HepG2 (cell line): ENCODE data around the gene NRAS. TPM values are rescaled to one million over a fixed set of nuclear protein-coding genes. Genes with fewer than 3 reads are reported as not detected.

ENCODE experiments used
- ATAC-seq: fragments of 200-7000 bp; cut with Tn5 transposase; 3 replicates; pipeline ENCODE4 v1.9.1; 2020; ENCODE audit warnings: mild to moderate bottlenecking, moderate library complexity
- BruUV-seq: library from RNA; stranded (reverse); fragments of 400-500 nt; replicated peaks from 2 replicates; lab custom pipeline; 2021; lab: Mats Ljungman, UMichigan
- CTCF ChIA-PET: fragments of 300-600 bp; formaldehyde crosslinking; extraction: SDS; loops from one replicate; lab custom pipeline; 2021; ENCODE audit warnings: low total read pairs, inconsistent platforms, low intra/inter-chr PET ratio; lab: Yijun Ruan, JAX
- POLR2A ChIA-PET: fragments of 350-600 bp; sonication (Branson Sonifier 250); formaldehyde crosslinking; loops from one replicate; lab custom pipeline; 2020; ENCODE audit warnings: antibody characterized with exemption, inconsistent platforms; lab: Yijun Ruan, JAX
- DNase-seq: peaks from one replicate; pipeline ENCODE4 v3.0.0-alpha.2; 2015; ENCODE audit warnings: low spot score
- FAIRE-seq: peaks from 3 replicates; lab custom pipeline; 2011; peaks lifted over from hg19 to GRCh38; lab: Jason Lieb, UNC
- H2AFZ ChIP-seq: one replicate; pipeline ENCODE4 v1.6.1; 2011; ENCODE audit warnings: low read length, inconsistent platforms
- H3K27ac ChIP-seq: fragments of 300-600 bp; 3 replicates; pipeline ENCODE4 v1.8.0; 2011; ENCODE audit warnings: mixed run types, mild to moderate bottlenecking, mixed read lengths, low read length, inconsistent platforms; ENCODE audit not compliant: insufficient read depth; ENCODE audit errors: extremely low read length
- H3K27me3 ChIP-seq, 2 experiments: fragments of 200-600 bp in 1 of 2; 2 replicates in 1 of 2; 3 replicates in 1 of 2; pipeline versions ENCODE4 v1.6.0 to v1.8.0; 2011; ENCODE audit warnings: low read length in 2 of 2, mild to moderate bottlenecking in 2 of 2, moderate library complexity in 2 of 2, inconsistent platforms in 1 of 2; ENCODE audit not compliant: insufficient read depth in 2 of 2, control insufficient read depth in 1 of 2
- H3K36me3 ChIP-seq, 2 experiments: fragments of 200-600 bp in 1 of 2; replicated peaks in 1 of 2; 2 replicates in 1 of 2; 3 replicates in 1 of 2; pipeline versions ENCODE4 v1.5.1 to v1.8.0; 2011; ENCODE audit warnings: low read length in 2 of 2, inconsistent platforms in 1 of 2; ENCODE audit not compliant: insufficient read depth in 2 of 2, control insufficient read depth in 1 of 2
- H3K4me1 ChIP-seq: 2 replicates; pipeline ENCODE4 v1.5.1; 2012; ENCODE audit warnings: low read length, inconsistent platforms; ENCODE audit not compliant: insufficient read depth
- H3K4me2 ChIP-seq: 2 replicates; pipeline ENCODE4 v1.6.0; 2011; ENCODE audit warnings: low read depth, low read length, inconsistent platforms
- H3K4me3 ChIP-seq, 3 experiments: fragments of 200-600 bp in 1 of 3; sonication (generic), shearing (Covaris generic) in 1 of 3; replicated peaks in 1 of 3; 2 replicates each; pipeline ENCODE4 v1.5.1; 2011 to 2016; ENCODE audit warnings: low read length in 3 of 3, inconsistent platforms in 2 of 3, low read depth in 2 of 3, mild to moderate bottlenecking in 2 of 3, control low read depth in 1 of 3, mixed read lengths in 1 of 3; ENCODE audit not compliant: insufficient read depth in 1 of 3
- H3K79me2 ChIP-seq: one replicate; pipeline ENCODE4 v1.6.1; 2011; ENCODE audit warnings: low read length, inconsistent platforms; ENCODE audit not compliant: insufficient read depth
- H3K9ac ChIP-seq: 2 replicates; pipeline ENCODE4 v1.6.0; 2011; ENCODE audit warnings: mild to moderate bottlenecking, low read depth, low read length, inconsistent platforms; ENCODE audit not compliant: insufficient read depth
- H3K9me3 ChIP-seq: 2 replicates; pipeline ENCODE4 v1.5.1; 2012; ENCODE audit warnings: mild to moderate bottlenecking, low read length
- H4K20me1 ChIP-seq: 2 replicates; pipeline ENCODE4 v1.6.0; 2011; ENCODE audit warnings: inconsistent platforms, mild to moderate bottlenecking, low read length, moderate library complexity; ENCODE audit not compliant: insufficient read depth
- AGO1 ChIP-seq: fragments of 200-400 bp; formaldehyde crosslinking; IDR thresholded peaks from 2 replicates; pipeline ENCODE4 v1.6.1; 2017; ENCODE audit warnings: mild to moderate bottlenecking, low read depth, low read length, moderate library complexity; ENCODE audit not compliant: poor library complexity, severe bottlenecking
- BHLHE40 ChIP-seq: IDR thresholded peaks from 2 replicates; pipeline ENCODE4 v1.6.1; 2011; ENCODE audit warnings: low read length, improper control_type of control experiment
- CSRNP1 ChIP-seq: sonication (generic); formaldehyde crosslinking; IDR thresholded peaks from 2 replicates; pipeline ENCODE4 v1.8.1; 2023; ENCODE audit warnings: mild to moderate bottlenecking, missing genetic modification reagents
- DNMT1 ChIP-seq: sonication (generic); formaldehyde crosslinking; IDR thresholded peaks from 2 replicates; pipeline ENCODE4 v1.5.1; 2020; ENCODE audit warnings: mild to moderate bottlenecking, missing genetic modification reagents
- HBP1 ChIP-seq: IDR thresholded peaks from 2 replicates; pipeline ENCODE4 v1.6.1; 2016; ENCODE audit warnings: low read depth, control low read depth
- IRF9 ChIP-seq: sonication (generic); formaldehyde crosslinking; IDR thresholded peaks from 2 replicates; pipeline ENCODE4 v1.8.0; 2022; ENCODE audit warnings: missing genetic modification reagents, mild to moderate bottlenecking, borderline replicate concordance
- KLF9 ChIP-seq: IDR thresholded peaks from 2 replicates; pipeline ENCODE4 v1.6.1; 2016; ENCODE audit warnings: low read depth
- MNT ChIP-seq: fragments of 450-650 bp; IDR thresholded peaks from 2 replicates; pipeline ENCODE4 v1.6.1; 2016
- NCOA5 ChIP-seq: sonication (generic); formaldehyde crosslinking; IDR thresholded peaks from 2 replicates; pipeline ENCODE4 v1.4.0; 2020; ENCODE audit warnings: missing genetic modification reagents
- RXRB ChIP-seq: IDR thresholded peaks from 2 replicates; pipeline ENCODE4 v1.6.1; 2016; ENCODE audit warnings: borderline replicate concordance, missing genetic modification reagents, missing compliant biosample characterization
- STAG1 ChIP-seq: sonication (generic); formaldehyde crosslinking; IDR thresholded peaks from 2 replicates; pipeline ENCODE4 v1.4.0; 2020; ENCODE audit warnings: missing genetic modification reagents
- ZBTB8A ChIP-seq: sonication (generic); formaldehyde crosslinking; IDR thresholded peaks from 2 replicates; pipeline ENCODE4 v1.4.0; 2020; ENCODE audit warnings: mild to moderate bottlenecking, low read depth, missing genetic modification reagents, borderline replicate concordance
- ZNF34 ChIP-seq: sonication (generic); formaldehyde crosslinking; IDR thresholded peaks from 2 replicates; pipeline ENCODE4 v1.4.0; 2020; ENCODE audit warnings: mild to moderate bottlenecking, missing genetic modification reagents, borderline replicate concordance
- ZNF367 ChIP-seq: sonication (generic); formaldehyde crosslinking; IDR thresholded peaks from 2 replicates; pipeline ENCODE4 v1.4.0; 2020; ENCODE audit warnings: missing genetic modification reagents, borderline replicate concordance
- ZNF691 ChIP-seq: sonication (generic); formaldehyde crosslinking; IDR thresholded peaks from 2 replicates; pipeline ENCODE4 v1.4.0; 2020; ENCODE audit warnings: missing genetic modification reagents, low read depth, mild to moderate bottlenecking, borderline replicate concordance
- ZNF710 ChIP-seq: sonication (generic); formaldehyde crosslinking; IDR thresholded peaks from 2 replicates; pipeline ENCODE4 v1.5.0; 2020; ENCODE audit warnings: mild to moderate bottlenecking, missing genetic modification reagents, borderline replicate concordance
- ZSCAN31 ChIP-seq: sonication (generic); formaldehyde crosslinking; IDR thresholded peaks from 2 replicates; pipeline ENCODE4 v1.5.0; 2020; ENCODE audit warnings: low read depth, mild to moderate bottlenecking, missing genetic modification reagents
- WGBS: methylation state at CpG from one replicate; pipeline ENCODE4 v1.1.6; 2017; ENCODE audit warnings: low lambda C conversion rate; 5-methylcytosine and 5-hydroxymethylcytosine counted together
- in situ Hi-C: cut with HindIII; loops from 2 replicates; pipeline ENCODE4 v1.10.0; 2017; ENCODE audit warnings: low pct_unique_long_range_greater_than_20kb; ENCODE audit not compliant: extremely low pct_ligation_motif_present
- intact Hi-C: fragments of 100-400 bp; cut with micrococcal nuclease; formaldehyde crosslinking; loops from one replicate; pipeline ENCODE4 v1.10.0; 2022; ENCODE audit not compliant: unreplicated experiment
- polyA plus RNA-seq, 8 experiments: library from polyadenylated mRNA; depleted of rRNA in 3 of 8; stranded (reverse) in 7 of 8; unstranded in 1 of 8; fragments of >200 nt; fragmentation: Illumina TruSeq in 4 of 8; extraction: Trizol in 4 of 8; gene quantifications; 2 replicates each; pipeline versions ENCODE4 v1.2.1 to v1.2.3, GENCODE V29; 2011 to 2016; ENCODE audit warnings: low read depth in 4 of 8, missing spikeins in 1 of 8, mixed read lengths in 1 of 8; ENCODE audit not compliant: insufficient read depth in 1 of 8
- total RNA-seq, 5 experiments: library from RNA; depleted of rRNA; stranded (reverse); fragments of >200 nt; fragmentation: Illumina TruSeq; extraction: Trizol; gene quantifications; 2 replicates each; pipeline ENCODE4 v1.2.3, GENCODE V29; 2016; ENCODE audit warnings: low read depth in 1 of 5

NRAS gene
- total and polyA plus RNA-seq, 2 of the 13 experiments (the other 11 are each of a cell fraction or from before 2014, with no cell fraction given): 38.6 to 58.8 TPM

- DNase-seq (no peak), ATAC-seq (no peak), FAIRE-seq (no peak)
- Histone ChIP-seq H2AFZ (no peak overlapping the region), H3K9me3 (no peaks in the 10 kb centered on the region), H3K79me2 (no peaks in the 10 kb centered on the region), H3K4me1 (peaks cover 17% of the 10 kb centered on the region), H3K4me3 (no peak overlapping the region), H3K4me2 (no peak overlapping the region), H3K27me3 (peaks cover 0 to 19% of the 10 kb centered on the region in 2 experiments; a peak in 1 of 5 replicates), H4K20me1 (no peaks in the 10 kb centered on the region), H3K36me3 (no peaks in the 10 kb centered on the region), H3K9ac (no peak overlapping the region), H3K27ac (no peak overlapping the region)
- BruUV-seq: no TSS peak
- ChIA-PET POLR2A (no interaction called here), CTCF (no interaction called here)
- intact Hi-C loops: no loop called here
- 31% methylated on average over 3 of the region's 3 CpGs for WGBS
- in situ Hi-C loops: no loop called here
- TF ChIP-seq ZNF367 (CRISPR knock-in tag) (no peak), MNT (no peak), ZNF691 (CRISPR knock-in tag) (no peak), HBP1 (no peak), BHLHE40 (no peak), ZSCAN31 (no peak), IRF9 (CRISPR knock-in tag) (no peak), ZNF34 (CRISPR knock-in tag) (no peak), DNMT1 (no peak), ZNF710 (no peak), AGO1 (no peak), KLF9 (CRISPR knock-in tag) (no peak), NCOA5 (CRISPR knock-in tag) (no peak), CSRNP1 (CRISPR knock-in tag) (no peak), ZBTB8A (CRISPR knock-in tag) (no peak), RXRB (CRISPR knock-in tag) (no peak), STAG1 (CRISPR knock-in tag) (no peak)
Observed at GRCh38 chr1:114666954-114667353, 49.6 kb downstream of the NRAS start.
